ENCODE measurements around the gene GGPS1.
"Not testable (repeated sequence)": the region's sequence is repeated elsewhere in the genome, so short reads cannot be mapped to it uniquely, and the experiment has no call there.

Gene GGPS1

DNA sequence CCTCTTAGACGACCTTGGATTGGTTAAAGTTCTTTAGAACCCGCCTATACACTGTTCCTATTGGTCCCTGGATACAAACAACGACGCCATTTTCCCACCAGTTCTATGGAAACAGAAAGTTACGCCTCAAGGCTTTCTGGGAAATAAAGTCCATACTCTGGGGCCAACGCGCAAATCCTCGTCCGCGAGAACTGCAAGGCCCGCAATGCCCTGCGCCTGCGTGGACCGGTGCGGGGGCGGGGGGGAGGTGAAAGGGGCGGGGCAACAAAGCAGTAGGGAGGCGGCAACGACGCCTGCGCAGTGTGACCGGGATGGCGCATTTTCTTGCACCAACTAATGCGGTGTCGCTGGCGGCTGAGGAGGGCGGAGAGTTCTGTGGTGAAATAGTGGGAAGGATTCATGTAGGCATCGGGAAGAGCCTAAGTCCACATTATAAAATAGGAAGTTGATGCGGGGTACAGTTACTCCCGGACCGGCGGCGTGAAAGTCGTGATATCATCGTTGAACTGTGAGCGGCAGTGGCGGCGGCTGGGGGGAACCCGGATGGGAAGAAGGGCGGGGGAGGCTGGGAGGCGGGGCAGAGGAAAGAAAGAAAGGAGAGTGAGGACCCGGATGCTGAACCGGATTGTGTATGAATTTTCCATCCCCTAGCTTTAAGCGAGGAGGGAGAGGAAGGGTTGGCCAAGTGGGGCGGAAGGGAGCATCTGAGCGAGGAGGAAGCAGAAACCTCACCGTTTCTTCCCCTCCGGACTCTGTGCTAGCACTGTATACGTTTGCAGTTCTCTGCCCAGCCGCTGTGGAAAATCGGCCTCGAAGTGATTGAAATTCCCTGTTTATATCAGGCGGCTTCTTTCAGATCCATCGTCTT lies at the start of gene GGPS1:
TSS of gene GGPS1 (plus strand) at position 300 of the 868 bp plus-strand sequence. CDS start 6,695 bp downstream, outside the sequence.
- peak within 1 kb of the TSS; percentile 94 for H3K9ac ChIP-seq (ENCODE audit: low read length)
- H3K9me3 ChIP-seq (ENCODE audit: control insufficient read depth, insufficient read depth, low read depth, low read length): no peaks in the 10 kb centered on the region
- H3K4me1 ChIP-seq (ENCODE audit: control insufficient read depth, insufficient read depth, low read length): peaks cover 20% of the 10 kb centered on the region
- peak within 1 kb of the TSS; percentile 93 for H3K27ac ChIP-seq (ENCODE audit: low read depth, low read length)
- no peaks in the 10 kb centered on the region for H3K27me3 ChIP-seq (ENCODE audit: control insufficient read depth, insufficient read depth, low read length)
- H3K36me3 ChIP-seq (ENCODE audit: control insufficient read depth, insufficient read depth, low read length): peaks cover 9% of the 10 kb centered on the region; the same call in 1 of the 2 replicates
- peak within 1 kb of the TSS; percentile 100 for H3K4me3 ChIP-seq (ENCODE audit: low read depth, low read length)

DNA sequence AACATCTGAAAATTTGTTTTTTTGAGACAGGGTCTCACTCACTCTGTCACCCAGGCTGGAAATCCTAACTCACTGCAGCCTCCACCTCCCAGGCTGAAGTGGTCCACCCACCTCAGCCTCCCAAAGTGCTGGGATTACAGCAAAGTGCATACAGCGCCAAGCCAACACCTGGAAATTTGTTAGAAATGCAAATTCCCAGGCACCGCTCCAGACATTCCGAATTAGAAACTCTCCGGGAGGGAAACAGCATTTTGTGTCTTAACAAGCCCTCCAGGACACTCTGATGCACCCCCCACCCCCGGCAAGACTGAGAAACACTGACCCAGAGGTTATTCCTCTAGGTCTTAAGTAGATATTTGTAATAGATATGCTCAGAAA lies 49.5 kb upstream of the GGPS1 start:
- Histone ChIP-seq H3K4me3 (ENCODE audit: low read depth, low read length) (no peak overlapping the region), H3K9ac (ENCODE audit: low read length) (no peak overlapping the region), H3K36me3 (ENCODE audit: control insufficient read depth, insufficient read depth, low read length) (no peaks in the 10 kb centered on the region), H3K4me1 (ENCODE audit: control insufficient read depth, insufficient read depth, low read length) (peaks cover 31% of the 10 kb centered on the region), H3K9me3 (ENCODE audit: control insufficient read depth, insufficient read depth, low read depth, low read length) (no peaks in the 10 kb centered on the region), H3K27me3 (ENCODE audit: control insufficient read depth, insufficient read depth, low read length) (no peaks in the 10 kb centered on the region), H3K27ac (ENCODE audit: low read depth, low read length) (0 out of 2 replicates have a peak overlapping the region, but pooled peaks have one; percentile 52)

DNA sequence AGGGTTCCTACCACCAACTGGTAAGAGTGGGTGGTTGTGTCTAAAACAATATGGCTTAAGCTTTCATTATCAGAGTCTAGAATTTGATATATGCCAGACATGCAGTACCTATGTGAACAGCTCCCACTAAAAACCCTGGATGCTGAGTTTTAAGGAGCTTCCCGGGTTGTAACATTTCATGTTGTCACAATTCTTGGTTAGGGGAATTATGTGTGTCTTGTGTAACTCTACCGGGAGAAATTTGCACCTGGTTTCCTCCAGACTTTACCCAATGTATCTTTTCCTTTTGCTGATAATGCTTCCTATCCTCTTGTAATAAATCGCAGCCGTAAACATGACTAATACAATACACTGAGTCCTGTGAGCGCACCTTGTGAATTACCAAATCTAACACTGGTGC lies 48.7 kb upstream of the GGPS1 start:
- H3K27ac ChIP-seq (ENCODE audit: low read depth, low read length): no peak overlapping the region
- H3K4me1 ChIP-seq (ENCODE audit: control insufficient read depth, insufficient read depth, low read length): peaks cover 31% of the 10 kb centered on the region
- no peak overlapping the region for H3K9ac ChIP-seq (ENCODE audit: low read length)
- no peaks in the 10 kb centered on the region for H3K27me3 ChIP-seq (ENCODE audit: control insufficient read depth, insufficient read depth, low read length)
- no peak overlapping the region for H3K4me3 ChIP-seq (ENCODE audit: low read depth, low read length)
- H3K36me3 ChIP-seq (ENCODE audit: control insufficient read depth, insufficient read depth, low read length): no peaks in the 10 kb centered on the region
- H3K9me3 ChIP-seq (ENCODE audit: control insufficient read depth, insufficient read depth, low read depth, low read length): no peaks in the 10 kb centered on the region

DNA sequence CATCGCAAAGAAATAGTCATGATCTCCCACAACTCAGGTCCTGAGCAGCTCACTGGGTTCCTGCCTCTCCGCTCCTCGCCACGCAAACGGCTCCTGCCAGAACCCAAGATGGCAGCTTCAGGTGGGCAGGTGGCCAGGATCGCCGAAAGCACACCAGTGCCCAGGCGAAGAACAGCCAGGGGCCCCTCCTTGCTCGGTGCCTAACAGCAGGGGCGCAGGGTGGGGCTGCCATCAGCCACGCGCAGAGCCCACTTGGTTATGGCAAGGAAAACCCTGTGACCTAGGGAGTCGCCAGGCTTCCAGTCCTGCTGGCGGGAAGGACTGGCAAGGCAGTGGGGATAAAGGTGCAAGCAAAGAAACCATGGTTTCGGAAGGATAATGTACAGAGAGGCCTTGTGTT lies 47.9 kb upstream of the GGPS1 start:
- Histone ChIP-seq H3K36me3 (ENCODE audit: control insufficient read depth, insufficient read depth, low read length) (no peaks in the 10 kb centered on the region), H3K4me3 (ENCODE audit: low read depth, low read length) (no peak overlapping the region), H3K27ac (ENCODE audit: low read depth, low read length) (no peak overlapping the region), H3K4me1 (ENCODE audit: control insufficient read depth, insufficient read depth, low read length) (peaks cover 31% of the 10 kb centered on the region), H3K27me3 (ENCODE audit: control insufficient read depth, insufficient read depth, low read length) (no peaks in the 10 kb centered on the region), H3K9ac (ENCODE audit: low read length) (no peak overlapping the region), H3K9me3 (ENCODE audit: control insufficient read depth, insufficient read depth, low read depth, low read length) (no peaks in the 10 kb centered on the region)

DNA sequence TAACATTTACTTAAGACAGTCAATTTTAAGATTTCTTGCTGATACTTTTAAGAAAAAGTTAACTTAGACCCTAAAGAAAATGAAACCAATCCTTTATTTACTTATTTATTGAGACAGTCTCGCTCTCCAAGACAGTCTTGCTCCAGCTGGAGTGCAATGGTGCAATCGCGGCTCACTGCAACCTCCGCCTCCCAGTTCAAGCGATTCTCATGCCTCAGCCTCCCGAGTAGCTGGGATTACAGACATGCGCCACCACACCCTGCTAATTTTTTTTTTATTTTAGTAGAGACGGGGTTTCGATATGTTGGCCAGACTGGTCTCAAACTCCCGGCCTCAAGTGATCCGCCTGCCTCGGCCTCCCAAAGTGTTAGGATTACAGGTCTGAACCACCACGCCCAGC lies 44.7 kb upstream of the GGPS1 start:
- H3K36me3 ChIP-seq (ENCODE audit: control insufficient read depth, insufficient read depth, low read length); H3K4me3 ChIP-seq (ENCODE audit: low read depth, low read length); H3K27me3 ChIP-seq (ENCODE audit: control insufficient read depth, insufficient read depth, low read length); H3K9ac ChIP-seq (ENCODE audit: low read length); H3K9me3 ChIP-seq (ENCODE audit: control insufficient read depth, insufficient read depth, low read depth, low read length); H3K27ac ChIP-seq (ENCODE audit: low read depth, low read length): not testable (repeated sequence)
- H3K4me1 ChIP-seq (ENCODE audit: control insufficient read depth, insufficient read depth, low read length): peaks cover 48% of the 10 kb centered on the region

DNA sequence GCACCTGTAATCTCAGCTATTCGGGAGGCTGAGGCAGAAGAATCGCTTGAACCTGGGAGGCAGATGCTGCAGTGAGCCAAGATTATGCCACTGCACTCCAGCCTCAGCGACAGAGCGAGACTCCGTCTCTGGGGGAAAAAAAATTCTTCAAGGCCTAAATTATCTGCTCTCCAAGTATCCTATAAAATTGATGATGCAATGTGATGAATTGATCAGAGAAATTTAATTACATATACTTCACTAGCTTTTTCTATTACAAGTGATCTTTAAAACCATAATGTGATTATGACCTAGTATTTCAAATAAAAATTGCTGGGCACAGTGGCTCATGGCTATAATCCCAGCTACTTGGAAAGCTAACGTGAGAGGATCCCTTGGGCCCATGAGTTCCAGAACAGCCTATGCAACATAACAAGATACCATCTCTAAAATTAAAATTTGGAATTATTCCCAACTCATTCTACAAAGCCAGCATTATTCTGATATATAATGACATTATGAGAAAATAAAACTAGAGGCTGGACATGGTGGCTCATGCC lies 44.1 kb upstream of the GGPS1 start:
- H3K27me3 ChIP-seq (ENCODE audit: control insufficient read depth, insufficient read depth, low read length): no peaks in the 10 kb centered on the region
- H3K9me3 ChIP-seq (ENCODE audit: control insufficient read depth, insufficient read depth, low read depth, low read length): no peaks in the 10 kb centered on the region
- no peak overlapping the region for H3K27ac ChIP-seq (ENCODE audit: low read depth, low read length)
- no peak overlapping the region for H3K4me3 ChIP-seq (ENCODE audit: low read depth, low read length)
- H3K9ac ChIP-seq (ENCODE audit: low read length): no peak overlapping the region
- peaks cover 41% of the 10 kb centered on the region for H3K4me1 ChIP-seq (ENCODE audit: control insufficient read depth, insufficient read depth, low read length)
- H3K36me3 ChIP-seq (ENCODE audit: control insufficient read depth, insufficient read depth, low read length): no peaks in the 10 kb centered on the region

DNA sequence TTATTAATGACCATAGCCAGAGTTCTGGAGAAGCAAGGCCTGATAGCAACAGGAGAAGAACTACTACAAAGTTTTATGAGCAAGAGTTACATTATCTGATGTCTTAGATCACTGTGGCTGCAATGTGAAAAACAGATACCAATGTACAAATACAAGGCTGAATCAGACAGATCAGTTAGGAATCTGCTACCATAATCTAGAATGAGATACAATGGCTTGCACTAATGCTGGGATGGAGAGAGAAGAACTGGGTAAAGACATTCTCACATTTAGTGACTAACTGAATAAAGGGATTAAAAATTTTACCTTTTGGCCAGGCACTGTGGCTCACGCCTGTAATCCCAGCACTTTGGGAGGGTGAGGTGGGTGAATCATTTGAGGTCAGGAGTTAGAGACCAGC lies 41.7 kb upstream of the GGPS1 start:
- H3K36me3 ChIP-seq (ENCODE audit: control insufficient read depth, insufficient read depth, low read length): no peaks in the 10 kb centered on the region
- H3K9me3 ChIP-seq (ENCODE audit: control insufficient read depth, insufficient read depth, low read depth, low read length): no peaks in the 10 kb centered on the region
- no peak overlapping the region for H3K27ac ChIP-seq (ENCODE audit: low read depth, low read length)

DNA sequence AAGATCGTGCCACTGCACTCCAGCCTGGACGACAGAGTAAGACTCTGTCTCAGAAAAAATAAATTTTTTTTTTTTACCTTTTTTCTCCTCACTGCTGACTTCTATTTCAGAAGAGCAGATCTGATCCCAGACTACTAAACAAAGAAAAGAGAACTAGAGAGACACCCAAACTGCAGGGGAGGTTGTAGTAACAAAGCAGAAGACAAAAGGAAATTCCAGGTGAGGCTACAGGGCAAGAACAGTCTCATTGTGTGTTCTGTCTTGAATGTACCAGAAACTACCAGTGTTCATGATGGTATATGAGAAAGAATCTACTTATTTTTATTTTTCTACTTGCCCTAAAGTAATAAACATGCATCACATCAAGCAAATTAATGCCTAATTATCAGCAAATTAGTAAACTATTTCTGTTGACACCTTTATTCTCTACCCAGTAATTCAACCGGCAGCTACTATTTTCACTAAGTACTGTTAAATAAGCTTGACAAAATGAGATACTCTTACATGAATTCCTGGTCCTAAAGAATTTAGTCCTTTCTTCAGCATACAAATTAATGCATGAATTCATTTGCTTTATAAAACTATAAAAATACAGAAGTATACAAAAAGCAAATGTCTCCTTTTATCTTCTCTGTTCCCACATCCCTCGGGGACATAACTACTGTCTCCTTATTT lies 41.0 kb upstream of the GGPS1 start:
- H3K36me3 ChIP-seq (ENCODE audit: control insufficient read depth, insufficient read depth, low read length): no peaks in the 10 kb centered on the region
- H3K9ac ChIP-seq (ENCODE audit: low read length): no peak overlapping the region
- H3K27ac ChIP-seq (ENCODE audit: low read depth, low read length): 0 out of 2 replicates have a peak overlapping the region, but pooled peaks have one; percentile 10
- peaks cover 22% of the 10 kb centered on the region; the same call in 1 of the 2 replicates for H3K4me1 ChIP-seq (ENCODE audit: control insufficient read depth, insufficient read depth, low read length)
- H3K4me3 ChIP-seq (ENCODE audit: low read depth, low read length): no peak overlapping the region
- no peaks in the 10 kb centered on the region for H3K27me3 ChIP-seq (ENCODE audit: control insufficient read depth, insufficient read depth, low read length)
- no peaks in the 10 kb centered on the region for H3K9me3 ChIP-seq (ENCODE audit: control insufficient read depth, insufficient read depth, low read depth, low read length)

More for the DNA sequence above, 41.7 kb upstream of the GGPS1 start:
- Histone ChIP-seq H3K9ac (ENCODE audit: low read length) (no peak overlapping the region), H3K4me3 (ENCODE audit: low read depth, low read length) (no peak overlapping the region), H3K4me1 (ENCODE audit: control insufficient read depth, insufficient read depth, low read length) (peaks cover 22% of the 10 kb centered on the region; the same call in 1 of the 2 replicates), H3K27me3 (ENCODE audit: control insufficient read depth, insufficient read depth, low read length) (no peaks in the 10 kb centered on the region)

DNA sequence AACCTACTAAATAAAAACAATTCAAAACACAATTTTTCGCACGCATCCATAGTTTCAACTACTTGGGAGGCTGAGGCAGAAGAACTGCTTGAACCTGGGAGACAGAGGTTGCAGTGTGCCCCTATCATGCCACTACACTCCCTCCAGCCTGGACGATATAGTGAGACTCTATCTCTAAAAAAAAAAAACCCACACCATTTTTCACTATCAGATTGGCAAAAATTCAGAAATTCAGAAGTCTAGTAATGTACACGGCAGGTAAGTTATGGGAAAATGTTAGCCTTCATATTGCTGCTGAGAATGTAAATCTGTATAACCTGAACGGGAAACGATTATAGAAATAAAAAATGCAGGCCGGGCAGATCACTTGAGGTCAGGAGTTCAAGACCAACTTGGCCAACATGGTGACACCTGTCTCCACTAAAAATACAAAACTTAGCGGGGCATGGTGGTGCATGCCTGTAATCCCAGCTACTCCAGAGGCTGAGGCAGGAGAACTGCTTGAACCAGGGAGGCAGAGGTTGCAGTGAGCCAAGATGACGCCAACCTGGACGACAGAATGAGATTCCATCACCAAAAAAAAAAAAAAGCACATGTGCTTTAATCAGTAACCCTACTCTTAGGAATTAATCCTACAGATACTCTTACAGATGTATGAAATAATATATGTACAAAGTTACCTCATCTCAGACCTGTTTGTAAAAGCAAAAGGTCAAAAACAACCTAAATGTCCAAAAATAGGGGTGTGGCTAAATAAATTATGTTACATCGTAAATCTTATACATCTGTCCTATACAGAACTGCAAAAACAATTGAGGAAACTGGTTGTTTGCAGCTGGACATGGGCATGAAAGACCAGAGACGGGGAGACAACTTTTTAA lies 38.3 kb upstream of the GGPS1 start:
- Histone ChIP-seq H3K27ac (ENCODE audit: low read depth, low read length) (no peak overlapping the region), H3K27me3 (ENCODE audit: control insufficient read depth, insufficient read depth, low read length) (no peaks in the 10 kb centered on the region), H3K4me3 (ENCODE audit: low read depth, low read length) (no peak overlapping the region), H3K9me3 (ENCODE audit: control insufficient read depth, insufficient read depth, low read depth, low read length) (no peaks in the 10 kb centered on the region), H3K4me1 (ENCODE audit: control insufficient read depth, insufficient read depth, low read length) (peaks cover 32% of the 10 kb centered on the region; the same call in 1 of the 2 replicates), H3K9ac (ENCODE audit: low read length) (no peak overlapping the region), H3K36me3 (ENCODE audit: control insufficient read depth, insufficient read depth, low read length) (no peaks in the 10 kb centered on the region)

DNA sequence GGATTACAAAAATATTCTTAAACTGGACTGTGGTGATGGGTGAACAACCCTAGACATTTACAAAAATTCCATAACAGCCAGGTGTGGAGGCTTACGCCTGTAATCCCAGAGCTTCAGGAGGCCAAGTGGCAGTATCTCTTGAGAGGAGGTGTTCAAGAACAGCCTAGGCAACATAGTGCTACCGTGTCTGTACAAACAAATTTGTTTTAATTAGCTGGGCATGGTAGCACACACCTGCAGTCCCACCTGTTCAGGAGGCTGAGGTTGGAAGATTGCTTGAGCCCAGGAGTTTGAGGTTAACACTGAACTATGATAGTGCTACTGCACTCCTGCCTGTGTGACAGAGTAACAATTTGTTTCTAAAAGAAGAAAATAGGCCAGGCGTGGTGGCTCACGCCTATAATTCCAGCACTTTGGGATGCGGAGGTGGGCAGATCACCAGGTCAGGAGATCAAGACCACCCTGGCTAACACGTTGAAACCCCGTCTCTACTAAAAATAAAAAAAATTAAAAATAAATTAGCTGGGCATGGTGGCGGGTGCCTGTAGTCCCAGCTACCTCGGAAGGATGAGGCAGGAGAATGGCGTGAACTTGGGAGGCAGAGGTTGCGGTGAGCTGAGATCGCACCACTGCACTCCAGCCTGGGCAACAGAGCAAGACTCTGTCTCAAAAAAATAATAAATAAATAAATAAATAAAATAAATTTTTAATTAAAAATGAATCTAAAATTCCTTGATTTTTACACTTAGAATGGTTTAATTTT lies 37.4 kb upstream of the GGPS1 start:
- Histone ChIP-seq H3K9ac (ENCODE audit: low read length) (no peak overlapping the region), H3K27me3 (ENCODE audit: control insufficient read depth, insufficient read depth, low read length) (no peaks in the 10 kb centered on the region)

More for the DNA sequence above, 37.4 kb upstream of the GGPS1 start:
- Histone ChIP-seq H3K27ac (ENCODE audit: low read depth, low read length) (no peak overlapping the region), H3K9me3 (ENCODE audit: control insufficient read depth, insufficient read depth, low read depth, low read length) (no peaks in the 10 kb centered on the region), H3K4me1 (ENCODE audit: control insufficient read depth, insufficient read depth, low read length) (peaks cover 31% of the 10 kb centered on the region), H3K36me3 (ENCODE audit: control insufficient read depth, insufficient read depth, low read length) (no peaks in the 10 kb centered on the region), H3K4me3 (ENCODE audit: low read depth, low read length) (no peak overlapping the region)

Measured in HUES6 (cell line).